GM18951 (cell line): ENCODE results near the gene P2RY4.
"Not testable (repeated sequence)": the region's sequence is repeated elsewhere in the genome, so short reads cannot be mapped to it uniquely, and the experiment has no call there.

Experiments used
- POLR2A ChIP-seq: IDR thresholded peaks from 4 replicates; pipeline ENCODE4 v1.6.1; 2011; ENCODE audit warnings: mild to moderate bottlenecking; ENCODE audit not compliant: insufficient read length, insufficient read depth; ENCODE audit errors: extremely low read depth
- in situ Hi-C: fragments of 300-500 bp; cut with MboI; formaldehyde crosslinking; loops from one replicate; pipeline ENCODE4 v1.12.0; 2022; ENCODE audit warnings: low sequenced_read_pairs, mixed read lengths, inconsistent platforms; ENCODE audit not compliant: unreplicated experiment

The P2RY4 gene

GRCh38 chrX:70226048-70226447, 34.0 kb downstream of the P2RY4 start:
- TF ChIP-seq POLR2A = no peak
- in situ Hi-C loops = no loop called here

- in situ Hi-C loops = no loop called here
- TF ChIP-seq POLR2A = no peak
These were observed 39.9 kb downstream of the P2RY4 start for GRCh38 chrX:70219938-70220764.

- in situ Hi-C loops = not testable (repeated sequence)
These were observed 50.4 kb downstream of the P2RY4 start for GRCh38 chrX:70209570-70209969.

- TF ChIP-seq POLR2A = no peak
- in situ Hi-C loops = no loop called here
These were observed 51.5 kb downstream of the P2RY4 start for GRCh38 chrX:70208479-70208878.
